Ishikawa (cell line): ENCODE data around the gene CEND1.

Source experiments
- MAX ChIP-seq: IDR thresholded peaks from 2 replicates; pipeline ENCODE4 v1.6.1; 2012
- YY1 ChIP-seq: IDR thresholded peaks from 2 replicates; pipeline ENCODE4 v1.6.1; 2012; ENCODE audit warnings: low read depth

- TF ChIP-seq MAX (no peak), YY1 (no peak)
Observed at GRCh38 chr11:802018-802617, 12.2 kb upstream of the CEND1 start.
